WERI-Rb-1 (cell line): Measurements from ENCODE around the gene EFCAB6.

Experiments
- DNase-seq: peaks from one replicate; pipeline ENCODE4 v3.0.0-alpha.2; 2020
- H3K27ac ChIP-seq: fragments of 250-450 bp; sonication (Bioruptor Pico); 2 replicates; pipeline ENCODE4 v1.5.1; 2020; ENCODE audit warnings: mild to moderate bottlenecking, moderate library complexity
- H3K27me3 ChIP-seq: fragments of 250-450 bp; sonication (Bioruptor Pico); 2 replicates; pipeline ENCODE4 v1.5.1; 2021; ENCODE audit warnings: mild to moderate bottlenecking, low read depth, moderate library complexity; ENCODE audit not compliant: insufficient read depth, severe bottlenecking
- H3K36me3 ChIP-seq: fragments of 250-450 bp; sonication (Bioruptor Pico); 2 replicates; pipeline ENCODE4 v1.5.1; 2020; ENCODE audit warnings: mild to moderate bottlenecking, moderate library complexity
- H3K4me3 ChIP-seq: 2 replicates; pipeline ENCODE4 v1.5.1; 2011; ENCODE audit warnings: low read depth, mild to moderate bottlenecking, control low read depth, low read length
- H3K9me3 ChIP-seq: fragments of 250-450 bp; sonication (Bioruptor Pico); 2 replicates; pipeline ENCODE4 v1.5.1; 2021; ENCODE audit warnings: mild to moderate bottlenecking, moderate library complexity; ENCODE audit not compliant: severe bottlenecking
- CTCF ChIP-seq: IDR thresholded peaks from 2 replicates; pipeline ENCODE4 v1.5.1; 2011; ENCODE audit warnings: low read depth, mild to moderate bottlenecking, control low read depth, inconsistent platforms, low read length

Gene EFCAB6

GRCh38 chr22:43553451-43554258, 258.4 kb downstream of the EFCAB6 start:
- peak; percentile 73 for TF ChIP-seq CTCF
- H3K4me3 ChIP-seq: no peak overlapping the region
- H3K36me3 ChIP-seq: no peaks in the 10 kb centered on the region
- DNase-seq: peak; percentile 74
- no peak overlapping the region for H3K27ac ChIP-seq
- H3K27me3 ChIP-seq: no peaks in the 10 kb centered on the region
- H3K9me3 ChIP-seq: no peaks in the 10 kb centered on the region

GRCh38 chr22:43550672-43551071, 261.4 kb downstream of the EFCAB6 start:
- no peaks in the 10 kb centered on the region for H3K9me3 ChIP-seq
- H3K36me3 ChIP-seq: no peaks in the 10 kb centered on the region
- H3K27me3 ChIP-seq: no peaks in the 10 kb centered on the region
- no peak for TF ChIP-seq CTCF
- no peak overlapping the region for H3K4me3 ChIP-seq
- peak; percentile 1 for DNase-seq
- H3K27ac ChIP-seq: no peak overlapping the region

GRCh38 chr22:43550024-43550620, 262.0 kb downstream of the EFCAB6 start:
- no peak overlapping the region for H3K4me3 ChIP-seq
- no peaks in the 10 kb centered on the region for H3K9me3 ChIP-seq
- H3K27me3 ChIP-seq: no peaks in the 10 kb centered on the region
- peak; percentile 0 for DNase-seq
- no peak overlapping the region for H3K27ac ChIP-seq
- TF ChIP-seq CTCF: no peak
- no peaks in the 10 kb centered on the region for H3K36me3 ChIP-seq

DNA sequence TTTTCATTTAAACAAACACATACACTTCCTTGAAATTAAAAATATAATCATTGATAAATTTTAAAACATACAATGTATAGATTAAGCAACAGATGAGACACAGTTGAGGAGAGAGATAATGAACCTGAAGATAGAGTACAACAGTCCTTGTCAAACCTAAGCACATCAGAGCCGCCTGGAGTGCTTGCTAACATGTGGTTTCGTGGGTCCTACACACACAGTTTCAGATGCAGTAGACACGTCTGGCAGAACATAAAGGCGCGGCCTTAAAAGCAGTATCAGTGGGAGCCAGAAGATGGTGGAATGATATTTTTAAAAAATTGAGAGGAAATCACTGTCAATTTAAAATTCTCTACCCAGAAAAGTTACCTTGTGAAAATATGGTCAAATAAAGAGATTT, 265.9 kb downstream of the EFCAB6 start:
- H3K27ac ChIP-seq: no peak overlapping the region
- no peak for TF ChIP-seq CTCF

GRCh38 chr22:43544289-43544673, 267.8 kb downstream of the EFCAB6 start:
- DNase-seq: no peak
- Histone ChIP-seq H3K9me3 (no peaks in the 10 kb centered on the region), H3K27me3 (no peaks in the 10 kb centered on the region), H3K4me3 (no peak overlapping the region), H3K27ac (no peak overlapping the region), H3K36me3 (no peaks in the 10 kb centered on the region)
- no peak for TF ChIP-seq CTCF

More for the DNA sequence above, 265.9 kb downstream of the EFCAB6 start:
- no peaks in the 10 kb centered on the region for H3K27me3 ChIP-seq
- no peak for DNase-seq
- no peaks in the 10 kb centered on the region for H3K36me3 ChIP-seq
- H3K9me3 ChIP-seq: no peaks in the 10 kb centered on the region
- no peak overlapping the region for H3K4me3 ChIP-seq
